ENCODE results near the gene BPGM. TPM values are rescaled to one million over a fixed set of nuclear protein-coding genes. Genes with fewer than 3 reads are reported as not detected.
A peak's percentile ranks its signal among the peaks of the same experiment; 100 is the strongest.

The BPGM gene
- total RNA-seq, 1 experiment from 2014 or later, result 14.0 TPM

GRCh38 chr7:134667899-134668298 is 21.2 kb downstream of the BPGM start:
- no peak overlapping the region for H3K27ac ChIP-seq (ENCODE audit: low read depth, low read length, poor library complexity, severe bottlenecking)
- ChIA-PET CTCF (no interaction called here), POLR2A (ENCODE audit: low non-redundant PET) (no interaction called here)
- intact Hi-C loops (cut with micrococcal nuclease; ENCODE audit: unreplicated experiment), result no loop called here
- no peaks in the 10 kb centered on the region for H3K36me3 ChIP-seq (ENCODE audit: insufficient read depth, low read length, poor library complexity, severe bottlenecking)
- BruUV-seq (replicated peaks), result no TSS peak
- no peak overlapping the region for H3K4me3 ChIP-seq (ENCODE audit: low read depth, low read length, poor library complexity, severe bottlenecking)
- peaks cover 23% of the 10 kb centered on the region for H3K4me1 ChIP-seq (ENCODE audit: insufficient read depth, low read length, poor library complexity, severe bottlenecking)
- DNase-seq (ENCODE audit: low spot score), result no peak
- no peak for TF ChIP-seq EZH2 (IDR thresholded peaks at IDR 0.05; ENCODE audit: borderline replicate concordance, low read depth, low read length, poor library complexity, severe bottlenecking)
- TF ChIP-seq CTCF (conservative IDR thresholded peaks at IDR 0.05; ENCODE audit: low read depth, low read length), result no peak
- no peaks in the 10 kb centered on the region for H3K27me3 ChIP-seq (replicated peaks; ENCODE audit: insufficient read depth, low read depth, low read length, poor library complexity)
- H3K9me3 ChIP-seq (ENCODE audit: low read depth, low read length, poor library complexity, severe bottlenecking), result no peaks in the 10 kb centered on the region

GRCh38 chr7:134669388-134669787 is 22.7 kb downstream of the BPGM start:
- ChIA-PET POLR2A (ENCODE audit: low non-redundant PET) (no interaction called here), CTCF (no interaction called here)
- Histone ChIP-seq H3K4me3 (ENCODE audit: low read depth, low read length, poor library complexity, severe bottlenecking) (no peak overlapping the region), H3K9me3 (ENCODE audit: low read depth, low read length, poor library complexity, severe bottlenecking) (peaks cover 2% of the 10 kb centered on the region), H3K4me1 (ENCODE audit: insufficient read depth, low read length, poor library complexity, severe bottlenecking) (peaks cover 23% of the 10 kb centered on the region), H3K27me3 (replicated peaks; ENCODE audit: insufficient read depth, low read depth, low read length, poor library complexity) (no peaks in the 10 kb centered on the region), H3K36me3 (ENCODE audit: insufficient read depth, low read length, poor library complexity, severe bottlenecking) (no peaks in the 10 kb centered on the region), H3K27ac (ENCODE audit: low read depth, low read length, poor library complexity, severe bottlenecking) (no peak overlapping the region)
- BruUV-seq (replicated peaks), result no TSS peak
- intact Hi-C loops (cut with micrococcal nuclease; ENCODE audit: unreplicated experiment), result no loop called here
- TF ChIP-seq CTCF (conservative IDR thresholded peaks at IDR 0.05; ENCODE audit: low read depth, low read length) (no peak), EZH2 (IDR thresholded peaks at IDR 0.05; ENCODE audit: borderline replicate concordance, low read depth, low read length, poor library complexity, severe bottlenecking) (no peak)
- DNase-seq (ENCODE audit: low spot score), result no peak

- POLR2A ChIA-PET (ENCODE audit: low non-redundant PET), result no interaction called here
- Histone ChIP-seq H3K9me3 (ENCODE audit: low read depth, low read length, poor library complexity, severe bottlenecking) (peaks cover 8% of the 10 kb centered on the region), H3K4me1 (ENCODE audit: insufficient read depth, low read length, poor library complexity, severe bottlenecking) (peaks cover 23% of the 10 kb centered on the region), H3K27me3 (replicated peaks; ENCODE audit: insufficient read depth, low read depth, low read length, poor library complexity) (no peaks in the 10 kb centered on the region), H3K4me3 (ENCODE audit: low read depth, low read length, poor library complexity, severe bottlenecking) (no peak overlapping the region), H3K36me3 (ENCODE audit: insufficient read depth, low read length, poor library complexity, severe bottlenecking) (no peaks in the 10 kb centered on the region), H3K27ac (ENCODE audit: low read depth, low read length, poor library complexity, severe bottlenecking) (no peak overlapping the region)
- intact Hi-C loops (cut with micrococcal nuclease; ENCODE audit: unreplicated experiment), result no loop called here
- no TSS peak for BruUV-seq (replicated peaks)
- CTCF ChIA-PET, result no interaction called here
- peak; percentile 86 for DNase-seq (ENCODE audit: low spot score)
- no peak for TF ChIP-seq CTCF (conservative IDR thresholded peaks at IDR 0.05; ENCODE audit: low read depth, low read length)
- no peak for TF ChIP-seq EZH2 (IDR thresholded peaks at IDR 0.05; ENCODE audit: borderline replicate concordance, low read depth, low read length, poor library complexity, severe bottlenecking)
Observed at GRCh38 chr7:134669845-134670373, 23.3 kb downstream of the BPGM start.
